H4 (cell line): ENCODE data around the gene PCED1B. TPM values are rescaled to one million over a fixed set of nuclear protein-coding genes. Genes with fewer than 3 reads are reported as not detected.

Source experiments
- DNase-seq: peaks from one replicate; pipeline ENCODE4 v3.0.0-alpha.2; 2015; ENCODE audit warnings: low spot score
- total RNA-seq: library from RNA; depleted of rRNA; stranded (reverse); fragments of >200 nt; shearing (Covaris generic); gene quantifications from 2 replicates; pipeline ENCODE4 v1.2.3, GENCODE V29; 2014

The PCED1B gene
- total RNA-seq, 1 experiment from 2014 or later, result 1.1 TPM

DNA sequence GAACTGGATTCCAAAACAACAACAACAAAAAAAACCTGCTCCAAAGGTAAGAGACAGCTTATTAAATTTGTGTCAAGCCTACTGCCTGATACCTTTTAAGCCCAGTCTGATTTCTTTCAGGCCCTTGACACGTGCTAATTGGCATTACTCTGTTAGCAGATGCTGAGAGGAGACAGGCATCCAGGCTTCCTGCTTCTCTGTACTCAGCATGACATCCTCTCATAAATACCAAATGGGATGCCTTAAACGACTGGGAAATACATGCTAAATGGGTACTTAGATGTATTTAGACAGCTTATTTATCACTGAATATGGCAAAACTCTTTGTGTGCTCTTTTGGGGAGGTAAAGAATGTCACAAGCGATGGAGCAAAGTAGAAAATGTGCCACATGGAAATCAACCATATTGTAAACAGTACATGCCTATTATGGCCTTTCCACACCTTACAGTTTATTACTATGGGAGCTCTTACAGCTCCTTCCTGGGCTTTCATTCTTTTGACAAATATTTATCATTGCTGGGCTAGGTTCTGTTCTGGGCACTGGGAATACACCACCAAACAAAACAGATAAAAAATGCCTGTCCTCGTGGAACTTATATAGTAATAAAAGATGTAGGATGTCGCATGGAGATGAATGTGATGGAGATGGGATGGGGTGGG is 11.5 kb upstream of the PCED1B start:
- no peak for DNase-seq

DNA sequence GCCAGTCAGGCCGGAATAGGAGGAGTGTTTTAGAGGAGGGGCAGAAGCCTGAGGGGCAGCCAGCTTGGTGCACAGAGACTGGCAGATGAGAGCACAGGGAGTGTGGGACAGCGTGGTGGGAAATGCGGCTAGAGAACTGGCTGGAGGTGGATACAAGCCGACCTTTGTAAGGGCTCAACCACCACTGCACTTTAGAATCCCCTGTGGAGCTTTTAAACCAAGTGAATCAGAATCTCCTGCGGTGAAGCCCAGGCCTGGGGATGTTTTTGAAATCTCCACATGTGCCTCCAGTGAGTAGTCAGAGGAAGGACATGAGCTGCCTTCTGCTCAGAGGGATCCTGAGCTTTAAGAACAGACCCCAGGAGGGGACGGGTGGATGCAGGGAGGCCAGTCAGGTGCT is 10.9 kb upstream of the PCED1B start:
- DNase-seq, result no peak

DNA sequence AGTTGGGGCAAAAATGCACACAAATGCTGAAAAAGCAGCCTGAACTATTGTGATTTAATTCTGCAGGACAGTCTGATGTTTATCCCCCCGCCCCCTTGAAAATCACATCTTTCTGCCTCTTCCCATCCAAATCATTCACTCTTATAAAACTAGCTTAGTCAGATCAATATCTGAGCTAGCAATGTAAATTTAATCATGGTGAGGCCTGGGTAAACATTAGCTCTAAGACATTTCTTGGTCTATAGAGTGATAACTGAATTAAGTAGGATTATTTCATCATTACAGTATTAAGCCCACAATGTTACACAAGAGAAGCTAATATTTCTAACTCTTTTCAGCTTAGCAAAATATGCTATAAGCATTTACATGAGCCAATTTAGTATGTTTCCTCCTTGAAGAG is 9.1 kb upstream of the PCED1B start:
- no peak for DNase-seq

GRCh38 chr12:47071241-47071852 is 8.1 kb upstream of the PCED1B start:
- peak; percentile 52 for DNase-seq

GRCh38 chr12:47073951-47074350 is 5.5 kb upstream of the PCED1B start:
- DNase-seq, result no peak

DNA sequence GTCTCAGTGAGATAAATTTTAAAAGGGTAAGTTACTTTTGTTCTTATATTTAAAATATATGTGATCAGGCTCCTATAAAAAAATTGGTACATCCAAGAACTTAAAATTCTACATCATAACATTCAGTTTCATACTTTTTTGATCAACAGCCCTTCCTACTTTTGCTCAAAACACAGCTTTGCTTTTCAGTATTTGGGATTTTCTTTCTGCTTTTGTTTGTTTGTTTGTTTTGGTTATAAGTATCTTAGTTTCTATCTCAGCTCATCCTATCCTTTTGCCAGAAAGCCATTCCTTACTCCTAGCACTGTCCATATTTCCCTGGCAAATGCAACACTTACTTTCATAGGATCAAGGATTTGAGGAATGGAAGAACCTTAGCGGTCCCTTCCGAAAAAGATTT is 4.7 kb upstream of the PCED1B start:
- no peak for DNase-seq

GRCh38 chr12:47075192-47076084 is 4.0 kb upstream of the PCED1B start:
- DNase-seq, result no peak

DNA sequence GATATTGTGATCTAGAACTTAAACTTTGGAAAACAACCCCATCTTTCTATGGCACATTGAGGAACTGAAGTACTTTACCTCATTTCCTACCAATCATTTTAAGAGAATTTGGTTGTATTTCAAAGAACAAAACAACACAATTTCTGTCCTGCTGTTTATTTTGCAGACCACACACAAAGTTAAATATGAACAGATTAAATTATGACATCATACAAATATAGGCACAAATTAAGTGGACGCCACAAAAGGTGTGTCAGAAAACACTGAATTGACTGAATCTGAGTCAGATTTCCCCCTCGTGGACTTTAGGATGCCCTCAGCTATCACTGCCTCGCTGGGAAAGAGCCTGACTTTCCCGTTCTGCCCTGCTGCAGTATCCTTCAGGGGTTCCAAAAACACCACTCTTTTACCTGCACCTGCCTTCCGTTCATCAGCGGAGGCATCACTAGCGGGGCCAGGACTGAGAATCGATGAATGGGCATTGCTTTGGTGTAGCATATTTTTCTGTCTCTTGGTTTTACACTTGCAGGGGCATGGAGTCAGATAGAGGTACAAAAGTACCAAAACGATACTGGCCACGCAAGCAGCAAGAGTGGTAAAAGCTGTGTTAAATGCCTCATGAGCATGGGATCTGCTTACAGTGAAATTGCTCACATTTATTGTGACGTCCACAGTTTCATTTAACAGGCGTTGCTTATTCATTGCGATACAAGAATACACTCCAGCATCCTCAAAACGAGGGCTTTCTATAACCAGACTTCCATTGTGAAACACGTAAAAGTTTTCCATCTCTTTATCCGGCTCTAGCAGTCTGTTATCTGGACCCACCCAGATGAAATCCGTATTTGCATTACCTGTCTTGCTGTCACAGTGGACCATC is 2.0 kb upstream of the PCED1B start:
- no peak for DNase-seq

DNA sequence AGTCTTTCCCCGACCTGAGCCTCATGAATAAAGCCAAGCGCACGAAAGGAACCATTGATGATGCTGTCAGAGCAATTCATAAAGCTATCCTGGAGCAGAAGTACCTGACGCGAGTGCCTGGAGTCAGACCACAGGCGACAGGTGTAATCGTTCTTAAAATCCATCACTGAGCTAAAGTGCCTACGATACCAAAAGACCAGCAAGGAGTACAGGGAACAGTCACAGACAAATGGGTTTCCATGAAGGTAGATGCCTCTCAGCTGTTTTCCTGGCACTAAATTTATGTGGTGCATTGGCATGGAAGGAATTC is 1.4 kb upstream of the PCED1B start:
- DNase-seq, result no peak

DNA sequence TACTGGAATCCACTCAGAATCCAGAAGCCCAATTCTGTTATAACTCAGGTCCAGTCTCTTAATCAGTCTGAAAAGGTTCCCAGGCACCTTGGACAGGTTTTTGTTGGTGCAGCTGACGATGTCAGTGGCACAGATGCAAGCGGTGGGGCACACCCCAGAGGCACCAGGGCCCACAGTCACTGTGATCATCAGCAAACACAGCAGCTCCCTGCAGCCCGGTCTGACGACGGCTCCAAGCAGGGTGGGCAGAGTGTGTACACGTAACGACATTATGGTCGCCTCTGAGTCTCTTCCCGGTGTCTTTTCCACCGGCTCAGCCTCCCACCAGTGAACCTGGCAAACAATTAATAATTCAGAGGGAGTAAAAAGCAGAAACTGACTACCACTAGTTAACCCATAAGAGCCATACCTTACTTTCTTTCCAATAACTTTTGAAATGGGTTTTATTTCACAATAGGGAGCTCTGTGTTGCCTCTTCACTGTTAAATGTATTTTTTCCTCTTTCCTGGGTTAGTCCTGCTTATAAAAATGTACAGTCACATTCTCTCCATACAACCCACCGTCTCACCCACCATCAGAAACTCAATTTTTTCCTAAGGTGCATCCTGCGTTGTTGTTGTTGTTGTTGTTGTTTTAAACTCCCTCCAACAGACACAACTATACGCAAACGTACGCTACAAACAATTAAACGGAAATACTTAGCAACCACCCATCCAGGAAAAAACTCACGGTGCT is 521 bp upstream of the PCED1B start:
- DNase-seq, result peak; percentile 26

GRCh38 chr12:47079981-47080724 is 732 bp downstream of the PCED1B start:
- DNase-seq, result peak; percentile 69

GRCh38 chr12:47080725-47081502 is 1.5 kb downstream of the PCED1B start:
- DNase-seq, result peak; percentile 64

- DNase-seq, result no peak
These were observed 2.9 kb downstream of the PCED1B start for GRCh38 chr12:47082283-47082682.

- DNase-seq, result peak; percentile 81
These were observed 3.6 kb downstream of the PCED1B start for GRCh38 chr12:47082796-47083621.

DNA sequence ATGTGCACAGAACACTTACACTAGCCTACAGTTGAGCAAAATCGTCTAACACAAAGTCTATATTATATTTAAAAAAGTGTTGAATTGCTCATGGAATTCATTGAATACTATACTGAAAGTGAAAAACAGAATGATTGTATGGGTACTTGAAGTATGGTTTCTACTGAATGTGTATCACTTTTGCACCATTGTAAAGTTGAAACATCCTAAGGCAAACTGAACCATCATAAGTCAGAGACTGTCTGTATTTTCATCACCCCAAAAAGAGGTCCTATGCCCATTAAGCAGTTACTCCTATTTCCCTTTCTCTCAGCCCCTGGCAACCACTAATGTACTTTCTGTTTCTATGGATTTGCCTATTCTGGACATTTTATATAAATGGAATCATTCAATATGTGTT is 4.8 kb downstream of the PCED1B start:
- no peak for DNase-seq

DNA sequence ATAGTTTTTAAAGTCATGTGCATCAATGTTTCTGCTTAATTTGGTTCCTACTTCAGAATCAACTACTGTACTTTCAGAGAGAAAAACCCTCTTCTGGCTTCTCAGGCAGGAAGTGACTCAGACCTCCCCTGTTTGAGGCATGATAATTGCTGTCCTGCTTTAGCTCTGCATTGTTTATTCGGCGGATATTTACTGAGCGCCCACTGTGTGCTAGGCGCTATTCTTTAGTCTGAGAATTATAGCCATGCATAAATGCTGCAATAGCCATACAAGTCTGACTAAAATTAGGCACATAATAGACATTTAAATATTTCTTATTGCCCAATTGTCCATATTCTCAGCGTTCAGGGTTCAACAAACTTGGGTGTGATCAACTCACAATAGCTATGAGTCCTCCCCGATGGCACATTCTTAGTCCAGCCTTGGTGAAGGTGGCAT is 6.4 kb downstream of the PCED1B start:
- peak; percentile 87 for DNase-seq

GRCh38 chr12:47087088-47087688 is 7.8 kb downstream of the PCED1B start:
- no peak for DNase-seq
